ENCODE results near the gene ZNF555. TPM values are rescaled to one million over a fixed set of nuclear protein-coding genes. Genes with fewer than 3 reads are reported as not detected.

ZNF555 gene
- total RNA-seq, 6 donors from 2014 or later: 3.3 to 7.5 (median 5.8) TPM

DNA sequence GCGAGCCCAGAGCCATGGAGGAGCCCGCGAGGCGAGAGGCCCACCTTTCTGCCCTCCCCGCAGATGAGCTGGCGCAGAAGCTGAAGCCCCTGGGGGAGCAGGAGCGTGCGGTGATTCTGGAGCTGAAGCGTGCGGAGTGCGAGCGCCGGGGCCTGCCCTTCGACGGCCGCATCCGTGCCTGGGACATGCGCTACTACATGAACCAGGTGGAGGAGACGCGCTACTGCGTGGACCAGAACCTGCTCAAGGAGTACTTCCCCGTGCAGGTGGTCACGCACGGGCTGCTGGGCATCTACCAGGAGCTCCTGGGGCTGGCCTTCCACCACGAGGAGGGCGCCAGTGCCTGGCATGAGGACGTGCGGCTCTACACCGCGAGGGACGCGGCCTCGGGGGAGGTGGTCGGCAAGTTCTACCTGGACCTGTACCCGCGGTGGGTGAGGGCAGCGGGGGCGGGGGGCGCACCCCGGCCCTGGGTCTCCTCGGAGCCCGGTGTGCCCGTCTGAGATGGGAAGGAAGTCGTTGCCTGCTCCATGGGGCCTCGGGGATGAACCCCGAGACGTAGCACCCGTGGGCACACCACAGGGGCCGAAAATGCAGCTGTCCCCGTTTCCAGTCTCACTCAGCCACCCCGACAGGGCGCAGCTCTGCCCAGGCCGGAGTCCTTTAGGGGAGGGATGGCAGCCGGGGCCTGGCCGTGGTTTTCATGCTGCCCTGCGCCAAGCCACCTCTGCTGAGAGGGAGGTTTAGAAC lies 33.7 kb upstream of the ZNF555 start:
- Histone ChIP-seq H3K9me3 (no peaks in the 10 kb centered on the region), H3K36me3 (peaks cover 4 to 88% (median 58%) of the 10 kb centered on the region in 4 donors), H3K27ac (no peak overlapping the region), H3K4me3 (no peak overlapping the region), H3K4me1 (no peaks in the 10 kb centered on the region), H3K27me3 (no peaks in the 10 kb centered on the region)
- 94 to 99% methylated on average over 24 to 50 of the region's 56 CpGs for WGBS, 2 donors
- ATAC-seq (ENCODE audit: low FRiP score in 2 of 2) (no peak), DNase-seq (peak in 1 of 2 donors; percentile 85)
- TF ChIP-seq POLR2A (IDR thresholded peaks at IDR 0.05) (no peak), EP300 (IDR thresholded peaks at IDR 0.05) (no peak), POLR2AphosphoS5 (IDR thresholded peaks at IDR 0.05) (no peak)
- TF ChIP-seq, protein P1, sequence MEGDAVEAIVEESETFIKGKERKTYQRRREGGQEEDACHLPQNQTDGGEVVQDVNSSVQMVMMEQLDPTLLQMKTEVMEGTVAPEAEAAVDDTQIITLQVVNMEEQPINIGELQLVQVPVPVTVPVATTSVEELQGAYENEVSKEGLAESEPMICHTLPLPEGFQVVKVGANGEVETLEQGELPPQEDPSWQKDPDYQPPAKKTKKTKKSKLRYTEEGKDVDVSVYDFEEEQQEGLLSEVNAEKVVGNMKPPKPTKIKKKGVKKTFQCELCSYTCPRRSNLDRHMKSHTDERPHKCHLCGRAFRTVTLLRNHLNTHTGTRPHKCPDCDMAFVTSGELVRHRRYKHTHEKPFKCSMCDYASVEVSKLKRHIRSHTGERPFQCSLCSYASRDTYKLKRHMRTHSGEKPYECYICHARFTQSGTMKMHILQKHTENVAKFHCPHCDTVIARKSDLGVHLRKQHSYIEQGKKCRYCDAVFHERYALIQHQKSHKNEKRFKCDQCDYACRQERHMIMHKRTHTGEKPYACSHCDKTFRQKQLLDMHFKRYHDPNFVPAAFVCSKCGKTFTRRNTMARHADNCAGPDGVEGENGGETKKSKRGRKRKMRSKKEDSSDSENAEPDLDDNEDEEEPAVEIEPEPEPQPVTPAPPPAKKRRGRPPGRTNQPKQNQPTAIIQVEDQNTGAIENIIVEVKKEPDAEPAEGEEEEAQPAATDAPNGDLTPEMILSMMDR (IDR thresholded peaks at IDR 0.05): no peak

DNA sequence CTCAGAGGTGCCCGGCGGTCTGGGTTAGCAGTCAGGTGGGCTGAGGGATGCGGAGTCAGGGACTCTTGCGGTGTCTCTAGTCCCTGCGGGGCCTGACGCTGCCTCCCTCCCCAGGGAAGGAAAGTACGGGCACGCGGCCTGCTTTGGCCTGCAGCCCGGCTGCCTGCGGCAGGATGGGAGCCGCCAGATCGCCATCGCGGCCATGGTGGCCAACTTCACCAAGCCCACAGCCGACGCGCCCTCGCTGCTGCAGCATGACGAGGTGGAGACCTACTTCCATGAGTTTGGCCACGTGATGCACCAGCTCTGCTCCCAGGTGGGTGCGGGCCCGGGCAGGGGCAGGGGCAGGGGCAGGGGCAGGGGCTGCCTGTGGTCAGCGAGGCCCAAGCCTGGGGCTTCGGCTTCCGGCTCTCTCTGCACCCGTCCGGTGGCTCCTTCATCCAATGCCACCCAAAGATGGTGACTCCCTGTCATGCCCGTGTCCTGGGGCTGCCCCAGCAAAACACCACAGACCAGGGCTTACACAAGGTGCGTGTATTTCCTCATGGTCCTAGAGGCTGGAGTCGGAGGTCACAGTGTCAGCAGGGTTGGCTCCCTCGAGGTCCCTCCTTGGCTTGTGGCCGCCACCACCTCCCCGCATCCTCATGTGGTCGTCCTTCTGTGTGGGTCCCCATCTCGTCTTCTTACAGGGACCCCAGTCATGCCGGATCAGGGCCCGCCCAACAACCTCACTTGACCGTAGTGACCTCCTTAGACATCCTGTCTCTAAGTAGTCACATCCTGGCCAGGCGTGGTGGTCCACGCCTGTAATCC lies 32.9 kb upstream of the ZNF555 start:
- Histone ChIP-seq H3K36me3 (peaks cover 4 to 84% (median 59%) of the 10 kb centered on the region in 4 donors), H3K9me3 (no peaks in the 10 kb centered on the region), H3K4me3 (no peak overlapping the region), H3K27ac (no peak overlapping the region), H3K27me3 (no peaks in the 10 kb centered on the region), H3K4me1 (no peaks in the 10 kb centered on the region)
- TF ChIP-seq POLR2A (IDR thresholded peaks at IDR 0.05) (no peak), POLR2AphosphoS5 (IDR thresholded peaks at IDR 0.05) (no peak), EP300 (IDR thresholded peaks at IDR 0.05) (no peak)
- TF ChIP-seq, protein P1 (IDR thresholded peaks at IDR 0.05): no peak
- ATAC-seq (ENCODE audit: low FRiP score in 2 of 2) (no peak), DNase-seq (peak in 1 of 2 donors; percentile 83)
- WGBS, 2 donors: 96 to 97% methylated on average over 8 to 35 of the region's 41 CpGs

DNA sequence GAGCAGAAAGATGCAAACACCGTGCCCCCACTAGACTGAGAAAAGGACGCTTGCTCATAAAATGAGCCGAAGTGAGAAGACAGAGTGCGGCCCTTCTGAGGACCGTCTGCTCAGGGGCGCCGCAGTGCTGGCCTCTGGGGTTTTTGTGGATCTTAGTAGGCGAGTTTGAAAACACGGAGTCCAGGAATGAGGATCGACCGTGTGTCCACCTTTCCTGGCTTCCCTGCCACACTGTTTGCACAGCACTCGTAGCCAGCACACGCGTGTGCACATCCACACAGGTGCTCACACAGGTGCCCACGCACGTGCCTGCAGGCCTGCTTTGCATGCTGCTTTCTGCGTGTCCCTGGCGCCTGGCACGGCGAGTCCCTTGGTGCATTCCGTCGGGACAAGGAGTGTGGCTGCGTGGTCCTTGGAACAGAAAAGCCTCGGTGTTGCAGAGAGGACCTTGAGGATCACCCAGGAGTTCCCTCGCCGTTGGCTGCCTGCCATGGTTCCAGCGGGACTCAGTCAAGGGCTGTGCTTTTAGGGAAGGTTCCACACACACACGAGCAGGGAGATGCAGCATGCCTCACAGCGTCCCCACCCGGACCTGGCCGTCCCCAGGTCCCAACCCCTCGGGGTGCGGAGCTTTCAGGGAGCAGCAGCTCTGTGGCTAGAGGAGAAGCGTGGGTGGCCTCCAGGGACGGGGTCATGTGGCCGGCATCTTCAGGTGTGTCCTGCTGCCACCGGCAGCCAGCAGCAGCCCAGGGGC lies 31.7 kb upstream of the ZNF555 start:
- ATAC-seq (ENCODE audit: low FRiP score in 2 of 2) (no peak), DNase-seq (peak in 1 of 2 donors; percentile 61)
- H3K36me3 ChIP-seq: peaks cover 4 to 88% (median 60%) of the 10 kb centered on the region in 4 donors
- H3K4me3 ChIP-seq: no peak overlapping the region
- no peaks in the 10 kb centered on the region for H3K9me3 ChIP-seq
- TF ChIP-seq POLR2A (IDR thresholded peaks at IDR 0.05) (no peak), EP300 (IDR thresholded peaks at IDR 0.05) (no peak), POLR2AphosphoS5 (IDR thresholded peaks at IDR 0.05) (no peak)
- TF ChIP-seq, protein P1 (IDR thresholded peaks at IDR 0.05): no peak
- H3K4me1 ChIP-seq: no peaks in the 10 kb centered on the region
- 93% methylated on average over 31 to 36 of the region's 37 CpGs for WGBS, 2 donors
- H3K27ac ChIP-seq: no peak overlapping the region
- H3K27me3 ChIP-seq: no peaks in the 10 kb centered on the region

DNA sequence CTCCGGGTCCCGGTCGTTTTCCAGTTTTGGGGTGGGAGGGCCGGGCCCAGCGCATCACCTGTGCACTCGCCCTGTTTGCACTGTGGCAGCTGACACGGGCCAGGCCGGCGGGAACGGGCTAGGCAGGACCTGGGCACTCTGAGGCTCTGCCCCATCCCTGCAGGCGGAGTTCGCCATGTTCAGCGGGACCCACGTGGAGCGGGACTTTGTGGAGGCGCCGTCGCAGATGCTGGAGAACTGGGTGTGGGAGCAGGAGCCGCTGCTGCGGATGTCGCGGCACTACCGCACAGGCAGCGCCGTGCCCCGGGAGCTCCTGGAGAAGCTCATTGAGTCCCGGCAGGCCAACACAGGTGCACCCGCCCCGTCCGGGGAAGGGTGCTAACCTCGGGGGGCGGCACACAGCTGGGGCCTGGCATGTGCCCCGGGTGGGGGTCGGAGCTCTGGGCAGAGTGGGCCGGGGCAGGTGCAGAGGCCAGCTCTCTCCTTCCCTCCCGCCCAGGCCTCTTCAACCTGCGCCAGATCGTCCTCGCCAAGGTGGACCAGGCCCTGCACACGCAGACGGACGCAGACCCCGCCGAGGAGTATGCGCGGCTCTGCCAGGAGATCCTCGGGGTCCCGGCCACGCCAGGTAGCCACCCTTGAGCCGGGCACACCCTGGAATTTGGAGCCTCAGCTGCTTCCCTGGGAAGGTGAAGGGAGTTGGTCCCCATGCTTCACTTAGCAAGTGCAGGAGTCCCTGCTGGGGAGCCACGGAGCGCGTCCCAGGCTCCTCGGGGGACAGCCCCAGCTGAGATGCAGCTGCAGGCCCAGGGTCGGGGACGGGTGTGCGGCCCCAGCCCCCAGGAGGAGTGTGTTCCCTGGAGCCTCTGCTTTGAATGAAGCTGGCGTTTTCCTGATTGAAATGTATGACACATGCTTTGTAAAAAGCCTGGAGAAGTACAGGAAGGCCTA lies 30.9 kb upstream of the ZNF555 start:
- no peak for ATAC-seq (ENCODE audit: low FRiP score in 2 of 2)
- H3K4me1 ChIP-seq: no peaks in the 10 kb centered on the region
- H3K9me3 ChIP-seq: no peaks in the 10 kb centered on the region
- no peaks in the 10 kb centered on the region for H3K27me3 ChIP-seq
- H3K4me3 ChIP-seq: no peak overlapping the region
- TF ChIP-seq EP300 (IDR thresholded peaks at IDR 0.05): no peak
- TF ChIP-seq, protein P1 (IDR thresholded peaks at IDR 0.05): no peak
- no peak for TF ChIP-seq POLR2A (IDR thresholded peaks at IDR 0.05)
- no peak for TF ChIP-seq POLR2AphosphoS5 (IDR thresholded peaks at IDR 0.05)
- H3K27ac ChIP-seq: no peak overlapping the region
- DNase-seq: peak in 1 of 2 donors; percentile 76
- WGBS, 2 donors: 94 to 96% methylated on average over 16 to 55 of the region's 58 CpGs
- peaks cover 4 to 80% (median 55%) of the 10 kb centered on the region in 4 donors for H3K36me3 ChIP-seq

Measured in upper lobe of left lung (tissue), 6 donors.